ENCODE measurements around the gene MLC1. TPM values are rescaled to one million over a fixed set of nuclear protein-coding genes. Genes with fewer than 3 reads are reported as not detected.

Gene MLC1
- total RNA-seq, 1 donor, result under 0.01 TPM

- no peak for DNase-seq (ENCODE audit: low read depth)
- no peak for TF ChIP-seq CTCF (IDR thresholded peaks at IDR 0.05; ENCODE audit: insufficient read depth, low read depth, low read length)
Measured at GRCh38 chr22:50011447-50012210, 73.6 kb downstream of the MLC1 start.

GRCh38 chr22:50010676-50011446 lies 74.4 kb downstream of the MLC1 start:
- no peak for TF ChIP-seq CTCF (IDR thresholded peaks at IDR 0.05; ENCODE audit: insufficient read depth, low read depth, low read length)
- DNase-seq (ENCODE audit: low read depth), result no peak
- no peak overlapping the region for H3K4me3 ChIP-seq (ENCODE audit: low read depth, low read length)

More at GRCh38 chr22:50011447-50012210, 73.6 kb downstream of the MLC1 start:
- no peak overlapping the region for H3K4me3 ChIP-seq (ENCODE audit: low read depth, low read length)

- TF ChIP-seq CTCF (IDR thresholded peaks at IDR 0.05; ENCODE audit: insufficient read depth, low read depth, low read length), result no peak
- DNase-seq (ENCODE audit: low read depth), result no peak
- H3K4me3 ChIP-seq (ENCODE audit: low read depth, low read length), result no peak overlapping the region
Measured at GRCh38 chr22:50009765-50010675, 75.2 kb downstream of the MLC1 start.

Other genes starting within 250 kb of the MLC1 start
- gene ZBED4, start 231.6 kb downstream of the MLC1 start, total RNA-seq, result 10.6 and 13.4 TPM in 2 replicates
- gene ALG12, start 167.0 kb downstream of the MLC1 start, total RNA-seq, result 17.1 and 20.3 TPM in 2 replicates
- 53.1 and 58.9 TPM in 2 replicates for gene CRELD2, start 166.8 kb downstream of the MLC1 start, total RNA-seq
- gene PIM3, start 124.7 kb downstream of the MLC1 start, total RNA-seq, result 27.7 and 32.0 TPM in 2 replicates
- under 0.01 TPM in 1 of 2 replicates, not detected in the other for gene IL17REL, start 72.7 kb downstream of the MLC1 start, total RNA-seq
- not detected in 2 replicates for gene TTLL8, start 27.1 kb downstream of the MLC1 start, total RNA-seq
- 9.7 and 10.8 TPM in 2 replicates for gene MOV10L1, start 4.6 kb upstream of the MLC1 start, total RNA-seq
- 0.32 and 0.43 TPM in 2 replicates for gene PANX2, start 85.3 kb upstream of the MLC1 start, total RNA-seq
- 21.6 and 27.4 TPM in 2 replicates for gene TRABD, start 100.5 kb upstream of the MLC1 start, total RNA-seq
- gene SELENOO, start 115.6 kb upstream of the MLC1 start, total RNA-seq, result 18.0 and 20.7 TPM in 2 replicates
- 25.4 and 32.4 TPM in 2 replicates for gene TUBGCP6, start 159.6 kb upstream of the MLC1 start, total RNA-seq
- 18.7 and 19.4 TPM in 2 replicates for gene HDAC10, start 165.8 kb upstream of the MLC1 start, total RNA-seq
- gene MAPK12, start 176.3 kb upstream of the MLC1 start, total RNA-seq, result 39.3 and 42.7 TPM in 2 replicates
- 6.5 and 6.8 TPM in 2 replicates for gene MAPK11, start 185.0 kb upstream of the MLC1 start, total RNA-seq
- gene PLXNB2, start 222.2 kb upstream of the MLC1 start, total RNA-seq, result 148 and 168 TPM in 2 replicates
- 2.3 and 2.6 TPM in 2 replicates for gene DENND6B, start 241.6 kb upstream of the MLC1 start, total RNA-seq